ENCODE data around the gene P3H3.

P3H3 gene

GRCh38 chr12:6822426-6823135, 5.6 kb upstream of the P3H3 start:
- no peak for DNase-seq (ENCODE audit: low spot score)
- TF ChIP-seq, protein P1, sequence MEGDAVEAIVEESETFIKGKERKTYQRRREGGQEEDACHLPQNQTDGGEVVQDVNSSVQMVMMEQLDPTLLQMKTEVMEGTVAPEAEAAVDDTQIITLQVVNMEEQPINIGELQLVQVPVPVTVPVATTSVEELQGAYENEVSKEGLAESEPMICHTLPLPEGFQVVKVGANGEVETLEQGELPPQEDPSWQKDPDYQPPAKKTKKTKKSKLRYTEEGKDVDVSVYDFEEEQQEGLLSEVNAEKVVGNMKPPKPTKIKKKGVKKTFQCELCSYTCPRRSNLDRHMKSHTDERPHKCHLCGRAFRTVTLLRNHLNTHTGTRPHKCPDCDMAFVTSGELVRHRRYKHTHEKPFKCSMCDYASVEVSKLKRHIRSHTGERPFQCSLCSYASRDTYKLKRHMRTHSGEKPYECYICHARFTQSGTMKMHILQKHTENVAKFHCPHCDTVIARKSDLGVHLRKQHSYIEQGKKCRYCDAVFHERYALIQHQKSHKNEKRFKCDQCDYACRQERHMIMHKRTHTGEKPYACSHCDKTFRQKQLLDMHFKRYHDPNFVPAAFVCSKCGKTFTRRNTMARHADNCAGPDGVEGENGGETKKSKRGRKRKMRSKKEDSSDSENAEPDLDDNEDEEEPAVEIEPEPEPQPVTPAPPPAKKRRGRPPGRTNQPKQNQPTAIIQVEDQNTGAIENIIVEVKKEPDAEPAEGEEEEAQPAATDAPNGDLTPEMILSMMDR (IDR thresholded peaks at IDR 0.05), result no peak
- Histone ChIP-seq H3K27ac (no peak overlapping the region), H3K4me3 (peak overlapping the region; percentile 78)

- no peak overlapping the region for H3K4me3 ChIP-seq
- DNase-seq (ENCODE audit: low spot score), result no peak
- H3K27ac ChIP-seq, result no peak overlapping the region
- TF ChIP-seq, protein P1 (IDR thresholded peaks at IDR 0.05), result no peak
Measured at GRCh38 chr12:6823182-6824084, 4.8 kb upstream of the P3H3 start.

GRCh38 chr12:6824085-6824775, 4.0 kb upstream of the P3H3 start:
- TF ChIP-seq, protein P1 (IDR thresholded peaks at IDR 0.05), result no peak
- Histone ChIP-seq H3K27ac (no peak overlapping the region), H3K4me3 (no peak overlapping the region)
- no peak for DNase-seq (ENCODE audit: low spot score)

DNA sequence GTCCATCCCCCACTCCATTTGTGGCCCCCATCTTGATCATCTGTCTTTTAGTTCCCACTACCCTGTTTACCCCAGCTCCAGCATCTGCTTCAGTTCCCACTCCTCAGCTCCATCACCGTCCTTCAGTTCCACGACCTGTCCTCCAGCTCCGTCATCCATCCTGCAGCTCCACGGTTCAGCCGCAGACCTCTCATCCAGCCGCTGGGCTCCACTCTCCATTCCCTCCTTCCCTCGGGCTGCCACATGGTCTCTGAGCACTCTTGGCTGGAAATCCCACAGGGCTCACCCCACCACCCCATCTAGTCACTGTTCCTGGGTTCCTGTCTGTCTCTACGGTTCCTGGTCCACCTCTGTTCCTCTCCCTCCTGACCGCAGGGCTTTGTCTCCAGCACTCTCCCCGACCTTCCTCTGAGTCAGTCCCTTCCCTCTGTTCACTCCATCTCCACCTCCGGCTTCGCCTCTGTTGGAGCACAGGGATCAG, 3.3 kb upstream of the P3H3 start:
- no peak overlapping the region for H3K27ac ChIP-seq
- no peak for DNase-seq (ENCODE audit: low spot score)
- TF ChIP-seq, protein P1 (IDR thresholded peaks at IDR 0.05), result no peak
- H3K4me3 ChIP-seq, result peak overlapping the region; percentile 54

DNA sequence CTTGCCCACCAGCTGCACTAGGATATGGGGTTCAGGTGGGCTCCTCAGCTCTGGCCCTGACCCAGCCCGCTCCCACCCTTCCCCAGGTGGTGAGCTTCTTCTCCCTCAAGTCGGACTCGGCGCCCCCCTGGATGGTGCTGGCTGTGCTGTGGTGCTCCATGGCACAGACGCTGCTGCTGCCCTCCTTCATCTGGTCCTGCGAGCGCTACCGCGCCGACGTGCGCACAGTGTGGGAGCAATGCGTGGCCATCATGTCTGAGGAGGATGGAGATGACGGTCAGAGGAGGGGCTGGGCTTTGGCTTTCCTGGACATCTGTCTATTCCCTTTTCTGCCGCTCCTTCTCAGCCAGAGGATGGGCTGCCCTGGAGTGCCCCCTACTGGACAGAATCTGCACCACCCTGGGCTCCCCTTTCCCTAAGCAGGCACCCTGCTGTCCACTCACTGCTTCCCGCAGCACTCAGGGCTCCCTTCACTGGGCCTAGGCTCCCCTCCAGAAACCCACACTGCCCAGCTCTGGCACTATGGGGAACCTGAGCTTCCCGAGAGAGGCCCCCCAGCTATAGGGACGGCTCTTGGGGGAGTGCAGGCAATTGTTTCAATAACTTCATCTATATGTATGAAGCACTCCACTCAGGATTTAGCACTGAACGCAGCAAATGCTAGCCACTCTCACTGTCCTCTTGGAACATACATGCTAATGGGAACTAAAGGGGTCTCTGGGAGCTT, 2.6 kb upstream of the P3H3 start:
- H3K4me3 ChIP-seq, result peak overlapping the region; percentile 54
- peak; percentile 87 for DNase-seq (ENCODE audit: low spot score)
- no peak overlapping the region for H3K27ac ChIP-seq

More for the DNA sequence above, 2.6 kb upstream of the P3H3 start:
- TF ChIP-seq, protein P1 (IDR thresholded peaks at IDR 0.05), result peak; percentile 91

Measured in coronary artery (tissue), 2 donors.